Lung (tissue), 12 donors: Measurements from ENCODE around the gene HINT3. TPM values are rescaled to one million over a fixed set of nuclear protein-coding genes. Genes with fewer than 3 reads are reported as not detected.

Experiments used
- ATAC-seq: fragments of 200-7000 bp; cut with Tn5 transposase; one replicate; pipeline ENCODE4 v1.9.1; 2020; ENCODE audit warnings: moderate number of reproducible peaks; ENCODE audit not compliant: insufficient read depth, low FRiP score
- DNase-seq, 3 donors: peaks; one replicate each; pipeline ENCODE4 v3.0.0-alpha.2; 2013 to 2017
- H3K27ac ChIP-seq, 2 donors: one replicate each; pipeline ENCODE4 v1.5.1; 2013; ENCODE audit warnings: mild to moderate bottlenecking in 2 of 2, moderate library complexity in 2 of 2, control low read depth in 1 of 2, inconsistent platforms in 1 of 2, low read depth in 1 of 2, low read length in 1 of 2
- H3K27me3 ChIP-seq, 3 donors: one replicate each; pipeline ENCODE4 v1.5.1; 2013; ENCODE audit warnings: low read length in 2 of 3; ENCODE audit not compliant: control insufficient read depth in 3 of 3, insufficient read depth in 3 of 3
- H3K36me3 ChIP-seq, 4 donors: one replicate each; pipeline ENCODE4 v1.5.1; 2013; ENCODE audit warnings: low read length in 4 of 4, mild to moderate bottlenecking in 1 of 4, moderate library complexity in 1 of 4; ENCODE audit not compliant: control insufficient read depth in 4 of 4, insufficient read depth in 4 of 4
- H3K4me1 ChIP-seq, 5 donors: one replicate each; pipeline ENCODE4 v1.5.1; 2013; ENCODE audit warnings: low read length in 5 of 5, mild to moderate bottlenecking in 2 of 5, moderate library complexity in 1 of 5; ENCODE audit not compliant: control insufficient read depth in 5 of 5, insufficient read depth in 5 of 5
- H3K4me3 ChIP-seq: one replicate; pipeline ENCODE4 v1.5.1; 2013; ENCODE audit warnings: mild to moderate bottlenecking, control low read depth, moderate library complexity
- H3K9ac ChIP-seq, 2 donors: one replicate each; pipeline ENCODE4 v1.5.1; 2013; ENCODE audit warnings: low read length in 2 of 2, control low read depth in 1 of 2; ENCODE audit not compliant: insufficient read depth in 1 of 2
- H3K9me3 ChIP-seq, 4 donors: one replicate each; pipeline ENCODE4 v1.5.1; 2013; ENCODE audit warnings: low read length in 3 of 4, mild to moderate bottlenecking in 1 of 4, moderate library complexity in 1 of 4; ENCODE audit not compliant: control insufficient read depth in 4 of 4, insufficient read depth in 3 of 4
- WGBS, 2 donors: extraction: QIAGEN DNeasy Blood & Tissue Kit; methylation state at CpG; one replicate each; pipeline ENCODE4 v1.1.7; 2013; 5-methylcytosine and 5-hydroxymethylcytosine counted together
- polyA plus RNA-seq, 2 donors: library from polyadenylated mRNA; stranded (reverse); fragments of 200-250 nt; gene quantifications; one replicate each; pipeline ENCODE4 v1.2.1, GENCODE V29; 2013
- total RNA-seq, 2 donors: library from RNA; depleted of rRNA in 1 of 2; stranded (reverse); fragments of >200 nt in 1 of 2; gene quantifications; one replicate each; pipeline ENCODE4 v1.2.1, GENCODE V29; 2014 to 2021
- TF ChIP-seq, protein P1 (sequence below): IDR thresholded peaks from 2 replicates; pipeline ENCODE4 v1.5.1; 2012; ENCODE audit warnings: mild to moderate bottlenecking; ENCODE audit errors: control extremely low read depth, extremely low read depth
- donor health status: control.
- donor health status: control.
- donor health status: Bipolar disorder and iron deficiency.
- donor health status: healthy.
- donor health status: DM: yes; HTN: yes; CAD: no.

HINT3 gene
- total and polyA plus RNA-seq, 4 donors = 8.1 to 41.9 (median 20.8) TPM

DNA sequence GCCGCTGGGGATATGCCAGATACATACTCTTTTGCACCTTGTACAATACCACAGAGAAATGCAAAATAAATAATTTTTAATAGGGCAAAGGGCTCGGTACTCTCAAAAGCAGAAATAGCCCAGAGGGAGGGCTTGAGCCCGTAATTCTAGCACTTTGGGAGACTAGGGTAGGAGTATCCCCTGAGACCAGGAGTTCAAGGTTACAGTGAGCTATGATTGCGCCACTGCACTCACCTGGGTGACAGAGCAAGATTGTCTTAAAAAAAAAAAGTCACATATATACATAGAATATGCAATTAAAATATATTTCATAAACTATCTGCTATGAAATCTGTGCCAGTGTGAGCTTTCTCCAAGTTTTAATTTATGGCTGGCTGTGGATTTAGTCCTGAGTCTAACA is 29.0 kb downstream of the HINT3 start:
- H3K9me3 ChIP-seq = no peaks in the 10 kb centered on the region
- TF ChIP-seq, protein P1, sequence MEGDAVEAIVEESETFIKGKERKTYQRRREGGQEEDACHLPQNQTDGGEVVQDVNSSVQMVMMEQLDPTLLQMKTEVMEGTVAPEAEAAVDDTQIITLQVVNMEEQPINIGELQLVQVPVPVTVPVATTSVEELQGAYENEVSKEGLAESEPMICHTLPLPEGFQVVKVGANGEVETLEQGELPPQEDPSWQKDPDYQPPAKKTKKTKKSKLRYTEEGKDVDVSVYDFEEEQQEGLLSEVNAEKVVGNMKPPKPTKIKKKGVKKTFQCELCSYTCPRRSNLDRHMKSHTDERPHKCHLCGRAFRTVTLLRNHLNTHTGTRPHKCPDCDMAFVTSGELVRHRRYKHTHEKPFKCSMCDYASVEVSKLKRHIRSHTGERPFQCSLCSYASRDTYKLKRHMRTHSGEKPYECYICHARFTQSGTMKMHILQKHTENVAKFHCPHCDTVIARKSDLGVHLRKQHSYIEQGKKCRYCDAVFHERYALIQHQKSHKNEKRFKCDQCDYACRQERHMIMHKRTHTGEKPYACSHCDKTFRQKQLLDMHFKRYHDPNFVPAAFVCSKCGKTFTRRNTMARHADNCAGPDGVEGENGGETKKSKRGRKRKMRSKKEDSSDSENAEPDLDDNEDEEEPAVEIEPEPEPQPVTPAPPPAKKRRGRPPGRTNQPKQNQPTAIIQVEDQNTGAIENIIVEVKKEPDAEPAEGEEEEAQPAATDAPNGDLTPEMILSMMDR = no peak
- no peaks in the 10 kb centered on the region for H3K27me3 ChIP-seq
- no peak overlapping the region for H3K4me3 ChIP-seq
- H3K36me3 ChIP-seq = peaks cover 0 to 4% (median 0%) of the 10 kb centered on the region in 4 donors
- H3K4me1 ChIP-seq = peaks cover 0 to 18% (median 6%) of the 10 kb centered on the region in 5 donors
- H3K9ac ChIP-seq = peak overlapping the region in 1 of 2 donors; percentile 91
- ATAC-seq (no peak), DNase-seq (no peak)
- H3K27ac ChIP-seq = no peak overlapping the region
- 66 to 69% methylated on average over 4 of the region's 4 CpGs for WGBS, 2 donors

DNA sequence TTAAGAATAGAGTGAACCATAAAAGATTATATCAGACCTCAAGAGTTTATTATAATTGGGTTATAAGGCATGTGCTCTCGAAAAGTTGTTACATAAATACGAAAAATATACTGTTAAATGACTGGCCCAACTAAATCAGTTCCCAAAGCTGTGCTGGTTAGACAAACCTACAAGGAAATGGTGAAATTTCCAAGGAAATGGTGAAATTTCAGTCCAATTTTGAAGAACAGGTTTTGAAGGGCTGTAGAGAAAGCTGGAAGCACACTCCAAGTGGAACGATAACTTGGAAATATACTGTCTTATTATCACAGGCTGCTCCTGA is 29.4 kb downstream of the HINT3 start:
- 3 to 9% methylated on average over 3 of the region's 3 CpGs for WGBS, 2 donors
- ATAC-seq = peak; percentile 4

GRCh38 chr6:125986301-125987025 is 29.9 kb downstream of the HINT3 start, which contains the start of gene TRMT11:
Gene TRMT11 (plus strand): TSS chr6:125986540. CDS start chr6:125986551, 11 bp downstream.
- peak; percentile 91 to 94 (median 92) for DNase-seq
- WGBS, 2 donors = 0 to 1% methylated on average over 52 of the region's 52 CpGs
- TF ChIP-seq, protein P1 = no peak
- H3K27me3 ChIP-seq = no peaks in the 10 kb centered on the region
- H3K9ac ChIP-seq = peak within 1 kb of the TSS; percentile 74 to 91
- peaks cover 0 to 4% (median 0%) of the 10 kb centered on the region in 4 donors for H3K36me3 ChIP-seq
- ATAC-seq = peak; percentile 93
- H3K27ac ChIP-seq = peak within 1 kb of the TSS; percentile 78 to 83
- H3K9me3 ChIP-seq = no peaks in the 10 kb centered on the region
- H3K4me1 ChIP-seq = peaks cover 0 to 18% (median 6%) of the 10 kb centered on the region in 5 donors
- H3K4me3 ChIP-seq = peak within 1 kb of the TSS; percentile 93

More for the DNA sequence above, 29.4 kb downstream of the HINT3 start:
- Histone ChIP-seq H3K36me3 (peaks cover 0 to 4% (median 0%) of the 10 kb centered on the region in 4 donors), H3K4me1 (peaks cover 0 to 18% (median 6%) of the 10 kb centered on the region in 5 donors), H3K9me3 (no peaks in the 10 kb centered on the region), H3K27ac (peak overlapping the region; percentile 78 to 83), H3K4me3 (peak overlapping the region; percentile 93), H3K27me3 (no peaks in the 10 kb centered on the region), H3K9ac (peak overlapping the region; percentile 74 to 91)
- TF ChIP-seq, protein P1 = no peak
- DNase-seq = no peak
